K562 (cell line): ENCODE data around the gene CENPE. TPM values are rescaled to one million over a fixed set of nuclear protein-coding genes. Genes with fewer than 3 reads are reported as not detected.
A peak's percentile ranks its signal among the peaks of the same experiment; 100 is the strongest.

ENCODE experiments used
- GABPB1 ChIP-seq: sonication (generic); formaldehyde crosslinking; IDR thresholded peaks from 2 replicates; pipeline ENCODE4 v1.8.0; 2022; ENCODE audit warnings: mild to moderate bottlenecking, missing genetic modification reagents
- GTF3C2 ChIP-seq: IDR thresholded peaks from 3 replicates; pipeline ENCODE4 v1.6.1; 2011; ENCODE audit warnings: borderline replicate concordance, mild to moderate bottlenecking, moderate library complexity; ENCODE audit not compliant: insufficient read length; ENCODE audit errors: extremely low read depth
- HDAC1 ChIP-seq, 2 experiments: fragments of 450-650 bp; IDR thresholded peaks; 2 replicates each; pipeline ENCODE4 v1.6.1; 2016 to 2017; ENCODE audit warnings: inconsistent platforms in 1 of 2, mild to moderate bottlenecking in 1 of 2, moderate library complexity in 1 of 2
- KAT7 ChIP-seq: sonication (generic); formaldehyde crosslinking; IDR thresholded peaks from 2 replicates; pipeline ENCODE4 v1.8.0; 2022; ENCODE audit warnings: missing genetic modification reagents, mild to moderate bottlenecking, borderline replicate concordance
- MNT ChIP-seq, 2 experiments: fragments of 450-650 bp; conservative IDR thresholded peaks; 2 replicates each; pipeline ENCODE4 v1.6.1; 2017; ENCODE audit warnings: mild to moderate bottlenecking in 2 of 2, moderate library complexity in 2 of 2
- MTF1 ChIP-seq: fragments of 250-450 bp; sonication (Bioruptor Pico); IDR thresholded peaks from 2 replicates; pipeline ENCODE4 v1.9.0; 2021; ENCODE audit warnings: moderate library complexity, mild to moderate bottlenecking, inconsistent platforms, borderline replicate concordance
- PPARD ChIP-seq: fragments of 250-450 bp; sonication (Bioruptor Pico); IDR thresholded peaks from 2 replicates; pipeline ENCODE4 v1.8.0; 2022; ENCODE audit warnings: inconsistent platforms, mild to moderate bottlenecking, moderate library complexity
- SREBF2 ChIP-seq: sonication (generic); formaldehyde crosslinking; IDR thresholded peaks from 2 replicates; pipeline ENCODE4 v1.4.0; 2020; ENCODE audit warnings: mild to moderate bottlenecking, missing genetic modification reagents
- TAF9B ChIP-seq: fragments of 450-650 bp; IDR thresholded peaks from 2 replicates; pipeline ENCODE4 v1.6.1; 2018; ENCODE audit warnings: mild to moderate bottlenecking; ENCODE audit not compliant: partially characterized antibody
- TCF7 ChIP-seq: sonication (generic); IDR thresholded peaks from 2 replicates; pipeline ENCODE4 v1.6.1; 2016; ENCODE audit warnings: antibody characterized with exemption, borderline replicate concordance
- YY1 ChIP-seq, 3 experiments: IDR thresholded peaks; 2 replicates each; pipeline ENCODE4 v1.6.1; 2011; ENCODE audit warnings: low read length in 2 of 3, mild to moderate bottlenecking in 2 of 3, moderate library complexity in 2 of 3, borderline replicate concordance in 1 of 3, control low read depth in 1 of 3, low read depth in 1 of 3; ENCODE audit not compliant: insufficient read depth in 3 of 3, insufficient replicate concordance in 2 of 3, control insufficient read depth in 1 of 3, insufficient read length in 1 of 3; ENCODE audit errors: extremely low read depth in 1 of 3
- ZNF609 ChIP-seq: sonication (generic); formaldehyde crosslinking; IDR thresholded peaks from 2 replicates; pipeline ENCODE4 v1.8.1; 2023; ENCODE audit warnings: missing genetic modification reagents, mild to moderate bottlenecking, borderline replicate concordance
- polyA plus RNA-seq, 8 experiments: library from polyadenylated mRNA; depleted of rRNA in 4 of 8; stranded (reverse) in 5 of 8; unstranded in 3 of 8; fragments of >200 nt; fragmentation: Nextera tagmentation in 2 of 8; fragmentation: Illumina TruSeq in 1 of 8; extraction: Ambion mirVana in 2 of 8; extraction: Trizol in 1 of 8; gene quantifications; 2 replicates each; pipeline versions ENCODE4 v1.2.1 to v1.2.3, GENCODE V29; 2011 to 2014; ENCODE audit warnings: inconsistent platforms in 1 of 8, missing spikeins in 1 of 8
- total RNA-seq, 7 experiments: library from RNA; depleted of rRNA in 6 of 7; stranded (reverse); fragments of >200 nt in 6 of 7; fragmentation: Illumina TruSeq in 2 of 7; extraction: Trizol in 2 of 7; gene quantifications; 2 replicates each; pipeline versions ENCODE4 v1.2.1 to v1.2.3, GENCODE V29; 2011 to 2021; ENCODE audit warnings: low replicate concordance in 1 of 7

The CENPE gene
- total and polyA plus RNA-seq, 9 of the 15 experiments (the other 6 are each of a cell fraction or from before 2014, with no cell fraction given) = 9.9 to 53.2 (median 27.4) TPM

GRCh38 chr4:103198111-103198765 is at the start of gene CENPE (continued):
- peak; percentile 95 to 96 for TF ChIP-seq MNT (conservative IDR thresholded peaks at IDR 0.05)
- no peak for TF ChIP-seq SREBF2 (CRISPR knock-in tag)
- TF ChIP-seq GTF3C2 = no peak
- TF ChIP-seq PPARD (CRISPR knock-in tag) = no peak
- TF ChIP-seq KAT7 = no peak; the same call in 1 of the 2 replicates
- peak; percentile 69 for TF ChIP-seq GABPB1 (CRISPR knock-in tag)
- TF ChIP-seq YY1 (IDR thresholded peaks at IDR 0.05; ENCODE audit: borderline replicate concordance in 1 of 3, control insufficient read depth in 1 of 3, extremely low read depth in 1 of 3, insufficient read depth in 3 of 3, insufficient read length in 1 of 3, insufficient replicate concordance in 2 of 3, low read depth in 1 of 3, low read length in 2 of 3) = peak in 2 of 3 experiments; percentile 29 to 49
- TF ChIP-seq HDAC1 (IDR thresholded peaks at IDR 0.05) = peak in 1 of 2 experiments; percentile 86; a peak in 2 of 4 replicates
- TF ChIP-seq ZNF609 (CRISPR knock-in tag) = no peak
- peak; percentile 53 for TF ChIP-seq TAF9B
- TF ChIP-seq TCF7 = no peak
- TF ChIP-seq MTF1 (CRISPR knock-in tag) = no peak
- TF ChIP-seq, all 486 proteins: peak for 109
